GM18873 (cell line): ENCODE measurements around the gene SLC9A7.

Source experiments
- ATAC-seq: cut with Tn5 transposase; IDR thresholded peaks from one replicate; pipeline ENCODE4 v1.9.1; 2021; ENCODE audit warnings: mild to moderate bottlenecking, moderate library complexity, moderate number of reproducible peaks; ENCODE audit not compliant: unreplicated experiment, low FRiP score

SLC9A7 gene

DNA sequence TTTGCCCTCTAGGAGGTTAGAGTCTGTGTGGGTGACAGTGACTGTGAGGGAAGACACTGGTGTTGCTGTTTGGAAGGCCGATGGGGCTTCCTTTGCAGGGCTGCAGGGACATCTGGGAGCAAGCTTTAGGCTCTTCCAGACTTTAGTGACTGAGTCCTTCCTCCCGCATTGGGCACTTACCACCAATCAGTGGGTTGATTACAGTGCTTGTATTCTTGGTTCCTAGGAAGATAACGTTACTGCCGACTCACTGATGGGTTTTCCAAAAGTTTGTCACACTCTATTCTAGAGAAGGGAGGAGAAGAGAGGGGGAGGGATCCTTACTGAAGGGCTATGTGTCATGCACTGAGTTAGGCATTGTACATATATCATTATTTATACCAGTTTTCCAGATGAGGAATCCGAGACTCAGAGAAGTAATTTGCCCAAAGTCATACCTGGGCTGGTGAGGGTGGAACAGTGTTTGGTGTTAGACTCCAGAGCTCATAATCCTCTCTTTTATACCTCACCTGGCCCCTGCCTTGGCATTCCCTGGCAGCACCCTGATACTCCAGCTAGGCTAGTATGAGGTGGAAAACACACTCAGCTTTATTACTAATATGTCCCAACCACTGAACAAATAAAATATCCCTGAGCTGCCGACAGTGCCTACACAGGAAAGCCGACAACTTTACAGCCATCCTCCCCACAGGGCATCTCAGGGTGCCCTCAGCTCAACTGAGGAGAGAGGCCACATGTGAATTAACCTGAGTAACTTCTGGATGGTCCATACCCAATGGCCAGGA lies 181.5 kb downstream of the SLC9A7 start:
- ATAC-seq: no peak

DNA sequence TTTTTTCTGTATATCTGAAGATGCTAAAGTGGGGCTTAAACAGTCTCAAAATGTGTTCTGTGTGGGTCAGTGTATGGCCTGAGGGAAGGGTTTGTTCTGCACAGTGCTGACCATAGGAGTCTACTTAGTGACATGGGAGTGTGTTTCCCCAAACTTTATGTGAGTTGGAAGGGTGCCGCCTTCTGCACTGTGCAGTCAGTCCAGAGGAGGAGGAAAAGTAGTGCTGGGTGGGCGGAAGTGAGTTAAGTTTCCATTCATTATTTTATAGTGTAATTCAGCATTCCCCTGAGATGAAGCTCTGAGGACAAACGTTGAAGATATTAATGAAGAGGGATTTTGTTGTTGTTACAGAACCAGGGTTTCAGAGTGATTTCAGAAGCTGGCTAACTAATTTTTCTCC lies 182.5 kb downstream of the SLC9A7 start:
- no peak for ATAC-seq

- ATAC-seq: no peak
These were observed 182.9 kb downstream of the SLC9A7 start for GRCh38 chrX:46575991-46576392.

DNA sequence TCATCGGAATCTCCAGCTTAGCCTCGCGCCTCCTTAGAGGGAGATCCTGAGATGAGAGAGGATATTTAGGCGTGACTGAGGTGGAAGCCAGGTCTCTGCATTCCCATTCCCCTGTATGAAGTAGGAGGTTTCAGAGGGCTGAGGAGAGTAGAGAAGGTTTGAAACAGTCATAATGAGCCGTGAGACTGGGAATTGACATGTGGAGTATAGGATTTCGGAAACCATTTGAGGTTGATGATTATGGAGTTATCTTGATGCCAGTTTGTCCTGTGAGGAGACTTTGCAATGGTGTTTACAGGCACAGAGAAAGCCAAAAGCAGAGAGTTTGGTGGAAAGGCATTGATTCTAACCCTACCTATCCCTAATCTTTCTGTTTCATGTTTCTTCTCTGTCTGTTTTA lies 183.3 kb downstream of the SLC9A7 start:
- ATAC-seq: no peak

- no peak for ATAC-seq
These were observed 184.0 kb downstream of the SLC9A7 start for GRCh38 chrX:46574774-46575381.

- no peak for ATAC-seq
These were observed 184.8 kb downstream of the SLC9A7 start for GRCh38 chrX:46573892-46574773.

DNA sequence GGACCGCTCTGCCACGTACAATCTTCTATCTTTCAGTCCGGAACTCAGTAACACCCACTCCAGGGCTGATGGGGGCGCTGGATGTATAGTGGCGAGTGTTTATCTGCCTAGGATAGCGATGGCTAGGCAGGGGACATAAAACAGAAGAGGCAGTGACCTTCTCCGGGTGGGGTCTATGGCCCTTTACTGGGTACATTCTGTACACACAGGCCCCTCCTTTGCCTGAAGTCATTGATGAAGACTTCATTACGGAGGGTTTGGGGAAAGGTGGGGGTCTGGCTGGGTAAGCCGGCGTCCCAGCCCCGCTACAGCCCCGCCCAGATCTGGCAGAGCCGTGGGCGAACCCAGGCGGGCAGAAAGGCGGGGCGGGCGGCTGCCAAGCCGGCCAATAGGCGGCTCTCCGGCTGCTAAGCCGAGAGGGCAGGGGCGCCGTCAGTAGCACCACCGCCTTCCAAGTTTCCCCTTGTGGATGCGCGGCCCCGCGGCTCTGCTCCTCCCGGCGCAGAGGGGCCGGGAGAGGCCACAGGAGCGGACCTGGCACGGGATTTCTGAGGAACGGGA lies 185.5 kb downstream of the SLC9A7 start, which contains the start of gene CHST7:
Gene CHST7 (plus strand): TSS at position 435 of the 561 bp plus-strand sequence. CDS start 167 bp downstream, outside the sequence.
- no peak for ATAC-seq

DNA sequence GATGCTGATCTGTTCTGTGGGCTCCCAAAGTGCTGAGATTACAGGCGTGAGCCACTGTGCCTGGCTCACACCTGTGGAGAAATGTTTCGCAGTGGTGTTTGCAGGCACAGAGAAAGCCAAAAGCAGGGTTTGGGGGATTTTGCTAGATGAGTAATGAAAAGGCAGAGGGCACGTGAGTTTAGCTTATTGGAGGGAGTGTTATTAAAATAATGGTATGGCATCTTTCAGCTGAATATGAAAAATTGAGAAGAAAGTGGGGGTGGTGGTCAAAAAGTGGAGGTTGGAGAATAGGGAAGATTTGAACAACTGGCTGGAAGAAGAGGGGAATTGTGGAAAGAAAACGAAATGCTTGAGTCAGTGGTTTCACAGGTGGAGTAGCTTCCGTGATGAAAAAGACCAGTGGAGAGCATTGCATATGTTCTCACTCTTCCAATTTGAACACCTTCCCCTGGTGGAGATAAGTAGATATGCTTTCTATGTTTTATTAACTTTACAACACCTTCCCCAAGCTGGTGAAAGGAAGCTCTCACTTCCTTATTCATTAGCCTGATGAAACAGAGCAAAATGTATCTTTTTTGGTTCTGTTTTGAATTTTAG lies 186.5 kb downstream of the SLC9A7 start:
- no peak for ATAC-seq

DNA sequence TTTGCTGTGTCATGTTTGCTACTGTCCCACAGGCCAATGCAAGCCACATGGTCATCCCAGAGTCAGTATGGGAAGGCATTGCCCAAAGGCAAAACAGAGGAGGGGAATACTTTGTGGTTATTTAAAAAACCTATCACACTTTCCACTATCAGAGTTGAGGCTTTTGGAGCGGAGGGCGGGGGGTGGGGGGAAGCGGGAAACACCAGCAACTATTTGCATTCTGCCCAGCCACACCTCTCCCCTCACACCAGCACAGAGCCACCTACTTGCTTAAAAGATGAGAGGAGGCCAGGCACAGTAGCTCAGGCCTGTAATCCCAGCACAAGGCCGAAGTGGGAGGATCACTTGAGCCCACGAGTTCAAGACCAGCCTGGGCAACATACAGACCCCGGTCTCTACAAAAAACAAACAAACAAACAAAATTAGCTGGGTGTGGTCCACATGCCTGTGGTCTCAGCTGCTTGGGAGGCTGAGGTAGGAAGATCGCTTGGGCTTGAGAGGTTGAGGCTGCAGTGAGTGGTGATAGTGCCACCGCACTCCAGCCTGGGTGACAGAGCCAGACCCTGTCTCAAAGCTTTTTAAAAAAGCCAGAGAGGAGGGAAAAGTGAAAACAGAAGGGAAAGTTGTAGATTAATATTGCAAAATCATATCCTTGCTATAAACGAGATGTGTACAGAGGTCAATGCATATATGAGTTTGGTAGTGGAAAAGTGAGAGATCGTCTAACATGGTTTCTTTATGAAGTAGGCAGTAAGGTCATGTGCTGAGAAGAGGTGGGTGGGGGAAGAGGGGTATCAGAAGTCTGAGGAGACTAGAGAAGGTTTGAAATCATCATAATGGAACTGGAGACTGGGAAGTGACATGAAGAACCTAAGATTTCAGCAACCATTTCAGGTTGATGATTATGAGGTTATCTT lies 187.2 kb downstream of the SLC9A7 start:
- ATAC-seq: no peak

- ATAC-seq: no peak
These were observed 189.3 kb downstream of the SLC9A7 start for GRCh38 chrX:46569621-46570020.

DNA sequence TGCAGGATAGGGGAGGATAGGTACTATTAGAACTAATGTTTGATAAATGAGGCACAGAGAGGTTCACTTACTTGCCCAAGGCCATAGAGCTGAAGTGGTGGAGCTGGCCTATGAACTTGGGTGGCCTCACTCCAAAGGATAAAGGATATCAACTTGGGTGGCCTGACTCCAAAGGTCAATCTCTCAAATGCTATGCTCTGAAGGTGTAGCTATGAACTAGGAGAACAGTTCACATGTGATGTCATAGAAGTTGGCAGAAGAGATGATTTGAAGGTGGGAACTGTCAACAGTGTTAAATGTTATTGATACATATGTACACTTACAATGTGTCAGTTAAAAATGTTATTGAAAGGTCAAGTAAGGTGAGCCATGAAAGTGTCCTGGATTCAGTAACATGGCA lies 191.5 kb downstream of the SLC9A7 start:
- no peak for ATAC-seq

DNA sequence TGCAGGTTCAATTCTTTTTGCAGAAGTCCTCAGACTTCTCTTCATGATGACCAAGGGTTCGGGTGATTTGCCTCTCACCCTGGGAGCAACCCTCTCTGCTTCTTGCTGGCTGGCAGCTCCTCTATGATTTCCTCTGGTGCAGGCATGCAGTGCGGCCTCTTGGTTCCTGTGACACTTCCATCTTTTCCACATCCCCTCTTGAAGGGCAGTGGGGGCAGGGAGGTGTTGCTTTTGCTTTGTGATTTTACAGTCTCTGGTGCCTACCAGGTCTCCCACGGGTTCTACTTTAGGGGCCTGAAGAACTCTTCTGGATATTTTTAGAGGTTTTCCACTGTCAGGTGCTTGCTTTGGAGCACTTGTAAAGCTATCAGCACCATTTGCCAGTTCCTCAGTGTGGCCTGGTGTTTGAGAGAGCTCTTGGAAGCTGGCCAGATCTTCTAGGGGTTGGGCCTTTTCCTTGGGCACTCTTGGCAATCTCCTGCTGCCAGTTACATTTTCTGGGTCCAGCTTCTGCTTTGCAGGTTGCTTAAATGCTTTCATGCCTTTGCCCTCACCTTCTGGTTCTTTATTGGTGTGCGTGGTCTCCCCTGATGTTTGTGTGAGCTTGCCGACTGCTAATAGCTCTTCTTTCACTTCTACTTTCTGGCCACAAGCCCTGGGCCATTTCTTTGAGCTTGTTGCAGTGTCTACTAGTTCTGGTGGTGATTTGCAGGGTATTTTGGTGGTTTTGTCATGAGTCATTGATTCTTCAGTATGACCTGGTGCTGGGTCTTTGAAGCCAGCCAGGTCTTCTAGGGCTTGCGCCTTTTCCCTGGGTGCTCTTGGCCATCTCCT lies 196.9 kb downstream of the SLC9A7 start:
- ATAC-seq: peak; percentile 100

- ATAC-seq: no peak
These were observed 199.9 kb downstream of the SLC9A7 start for GRCh38 chrX:46559062-46559461.

DNA sequence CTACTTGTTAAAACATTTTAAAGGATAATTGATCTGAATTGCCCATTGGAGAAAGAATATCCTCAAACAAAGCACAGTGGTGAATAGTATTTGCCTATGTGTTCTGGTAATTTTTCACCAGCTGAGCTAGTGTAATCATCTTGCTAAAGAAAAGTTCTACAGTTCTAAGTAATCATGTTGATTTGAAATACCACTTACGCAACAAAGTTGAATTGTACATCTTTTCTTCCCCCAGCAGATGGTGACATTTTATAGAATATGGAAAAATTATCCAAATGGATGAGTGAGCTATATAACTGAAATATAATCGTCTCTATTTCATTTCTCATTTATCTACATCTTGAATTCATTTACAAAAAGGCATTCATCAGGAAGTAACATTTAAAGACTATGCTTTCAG lies 204.0 kb downstream of the SLC9A7 start:
- no peak for ATAC-seq

- no peak for ATAC-seq
These were observed 205.0 kb downstream of the SLC9A7 start for GRCh38 chrX:46553935-46554334.

DNA sequence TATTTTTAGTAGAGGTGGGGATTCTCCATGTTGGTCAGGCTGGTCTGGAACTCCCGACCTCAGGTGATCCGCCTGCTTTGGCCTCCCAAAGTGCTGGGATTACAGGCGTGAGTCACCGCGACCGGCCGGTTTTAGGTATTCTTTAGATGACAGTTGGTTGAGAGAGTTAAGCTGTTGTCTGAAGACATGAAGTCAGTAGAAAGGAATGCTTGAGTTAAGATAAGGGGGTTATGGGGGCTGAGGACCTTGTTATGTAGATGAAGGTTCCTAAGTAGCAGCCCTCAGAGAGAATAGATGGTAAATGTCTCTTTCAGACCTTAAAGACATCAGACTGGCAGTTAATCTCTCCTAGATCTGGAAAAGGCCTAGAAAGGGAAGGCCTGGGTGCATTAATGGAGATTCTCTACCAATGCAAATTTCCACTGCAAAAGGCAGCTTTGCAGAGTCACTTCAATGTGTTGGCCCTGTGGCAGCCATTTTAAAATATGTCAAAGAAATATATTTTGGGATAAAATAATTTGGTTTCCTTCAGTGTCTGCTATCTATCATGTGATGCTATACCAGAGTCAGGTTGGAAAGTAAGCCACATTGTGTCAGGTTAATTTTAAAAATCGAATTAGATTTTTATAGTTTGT lies 207.3 kb downstream of the SLC9A7 start:
- no peak for ATAC-seq

DNA sequence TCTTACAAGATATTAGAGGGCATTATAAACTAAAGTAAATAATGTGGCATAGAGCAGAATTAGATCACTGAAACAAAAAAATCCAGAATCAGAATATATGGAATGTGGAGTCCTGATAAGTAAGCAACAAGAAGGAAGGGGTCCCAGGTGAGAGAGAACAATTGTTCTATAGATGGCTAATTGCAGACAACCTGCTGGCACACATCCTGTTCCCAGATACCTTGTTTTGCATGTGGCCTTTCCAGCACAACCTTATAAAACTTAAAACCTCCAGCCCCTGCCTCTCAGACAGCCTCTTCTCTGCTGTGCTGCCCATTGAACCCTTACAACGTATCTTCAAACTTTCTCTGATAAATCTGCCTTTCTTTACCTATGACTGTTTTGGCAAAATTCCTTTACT lies 209.0 kb downstream of the SLC9A7 start:
- ATAC-seq: no peak
